KMS-11 (cell line): ENCODE data around the gene KRTAP22-1.

ENCODE experiments used
- H2AFZ ChIP-seq: fragments of 200-600 bp; sonication (generic); 2 replicates; pipeline ENCODE4 v1.6.1; 2016; ENCODE audit warnings: antibody characterized with exemption, mixed run types, low read depth
- H3K27ac ChIP-seq: fragments of 200-600 bp; sonication (generic); 2 replicates; pipeline ENCODE4 v1.6.1; 2016; ENCODE audit warnings: mild to moderate bottlenecking, mixed run types
- H3K27me3 ChIP-seq: fragments of 200-600 bp; sonication (generic); 2 replicates; pipeline ENCODE4 v1.6.1; 2017; ENCODE audit warnings: mild to moderate bottlenecking, low read depth, mixed run types, moderate library complexity; ENCODE audit not compliant: insufficient read depth
- H3K36me3 ChIP-seq: fragments of 200-600 bp; sonication (generic); 2 replicates; pipeline ENCODE4 v1.6.1; 2017; ENCODE audit warnings: mild to moderate bottlenecking, mixed run types; ENCODE audit not compliant: insufficient read depth
- H3K4me1 ChIP-seq: fragments of 200-600 bp; sonication (generic); 2 replicates; pipeline ENCODE4 v1.6.1; 2016; ENCODE audit warnings: mild to moderate bottlenecking, low read depth, mixed run types; ENCODE audit not compliant: poor library complexity, severe bottlenecking
- H3K4me2 ChIP-seq: fragments of 200-600 bp; sonication (generic); 2 replicates; pipeline ENCODE4 v1.7.0; 2016; ENCODE audit warnings: mild to moderate bottlenecking, mixed run types
- H3K4me3 ChIP-seq: fragments of 200-600 bp; sonication (generic); IDR thresholded peaks from 2 replicates; pipeline ENCODE4 v1.6.1; 2017; ENCODE audit warnings: low read depth, low read length, mixed read lengths; ENCODE audit not compliant: insufficient read depth
- H3K79me2 ChIP-seq: fragments of 200-600 bp; sonication (generic); 2 replicates; pipeline ENCODE4 v1.6.1; 2016; ENCODE audit warnings: low read depth, mixed run types; ENCODE audit not compliant: insufficient read depth
- H3K9ac ChIP-seq: fragments of 200-600 bp; sonication (generic); 2 replicates; pipeline ENCODE4 v1.6.1; 2016; ENCODE audit warnings: mild to moderate bottlenecking, mixed run types
- H4K20me1 ChIP-seq: fragments of 200-600 bp; sonication (generic); 2 replicates; pipeline ENCODE4 v1.6.1; 2016; ENCODE audit warnings: mild to moderate bottlenecking, mixed run types; ENCODE audit not compliant: insufficient read depth
- CTCF ChIP-seq: fragments of 200-600 bp; sonication (generic); conservative IDR thresholded peaks from 2 replicates; pipeline ENCODE4 v1.6.1; 2017; ENCODE audit warnings: low read depth, mild to moderate bottlenecking, antibody characterized with exemption, low read length, moderate library complexity, mixed read lengths

Gene KRTAP22-1

GRCh38 chr21:30561957-30562356 is 38.9 kb upstream of the KRTAP22-1 start:
- H3K9ac ChIP-seq: no peak overlapping the region
- H3K4me2 ChIP-seq: no peak overlapping the region
- H3K27ac ChIP-seq: no peak overlapping the region
- H3K4me1 ChIP-seq: no peaks in the 10 kb centered on the region
- H4K20me1 ChIP-seq: no peaks in the 10 kb centered on the region
- no peak overlapping the region for H3K4me3 ChIP-seq
- TF ChIP-seq CTCF: no peak
- H3K27me3 ChIP-seq: no peaks in the 10 kb centered on the region
- H2AFZ ChIP-seq: no peak overlapping the region
- no peaks in the 10 kb centered on the region for H3K36me3 ChIP-seq
- no peaks in the 10 kb centered on the region for H3K79me2 ChIP-seq

GRCh38 chr21:30563072-30563471 is 37.8 kb upstream of the KRTAP22-1 start:
- Histone ChIP-seq H3K4me3 (no peak overlapping the region), H3K27me3 (no peaks in the 10 kb centered on the region), H3K4me2 (no peak overlapping the region), H2AFZ (no peak overlapping the region), H3K27ac (no peak overlapping the region), H3K79me2 (no peaks in the 10 kb centered on the region), H3K9ac (no peak overlapping the region), H4K20me1 (no peaks in the 10 kb centered on the region), H3K36me3 (no peaks in the 10 kb centered on the region), H3K4me1 (no peaks in the 10 kb centered on the region)
- TF ChIP-seq CTCF: no peak

GRCh38 chr21:30563630-30564029 is 37.3 kb upstream of the KRTAP22-1 start:
- TF ChIP-seq CTCF: no peak
- Histone ChIP-seq H3K4me1 (no peaks in the 10 kb centered on the region), H3K27ac (no peak overlapping the region), H4K20me1 (no peaks in the 10 kb centered on the region), H3K36me3 (no peaks in the 10 kb centered on the region), H3K4me2 (no peak overlapping the region), H3K9ac (no peak overlapping the region), H2AFZ (no peak overlapping the region), H3K27me3 (no peaks in the 10 kb centered on the region), H3K4me3 (no peak overlapping the region), H3K79me2 (no peaks in the 10 kb centered on the region)

- H4K20me1 ChIP-seq: no peaks in the 10 kb centered on the region
- H3K27me3 ChIP-seq: no peaks in the 10 kb centered on the region
- no peak for TF ChIP-seq CTCF
- H2AFZ ChIP-seq: no peak overlapping the region
- H3K4me3 ChIP-seq: no peak overlapping the region
- H3K4me2 ChIP-seq: no peak overlapping the region
- peaks cover 4% of the 10 kb centered on the region for H3K4me1 ChIP-seq
- no peaks in the 10 kb centered on the region for H3K36me3 ChIP-seq
- no peak overlapping the region for H3K9ac ChIP-seq
- H3K27ac ChIP-seq: no peak overlapping the region
- no peaks in the 10 kb centered on the region for H3K79me2 ChIP-seq
These were observed 33.3 kb upstream of the KRTAP22-1 start for GRCh38 chr21:30567617-30568016.

- Histone ChIP-seq H3K4me1 (no peaks in the 10 kb centered on the region), H4K20me1 (no peaks in the 10 kb centered on the region), H3K27me3 (no peaks in the 10 kb centered on the region), H3K79me2 (no peaks in the 10 kb centered on the region), H3K4me3 (no peak overlapping the region), H2AFZ (no peak overlapping the region; the same call in 1 of the 2 replicates), H3K36me3 (no peaks in the 10 kb centered on the region), H3K9ac (no peak overlapping the region), H3K27ac (no peak overlapping the region), H3K4me2 (no peak overlapping the region)
- TF ChIP-seq CTCF: no peak
These were observed 23.1 kb upstream of the KRTAP22-1 start for GRCh38 chr21:30577766-30578165.
